SK-N-SH treated with all-trans-retinoic acid at 6 μM for 48 hours (cell line): Measurements from ENCODE around the gene FNDC1.

Experiments
- ARNTL ChIP-seq: fragments of 450-650 bp; formaldehyde crosslinking; IDR thresholded peaks from 2 replicates; pipeline ENCODE4 v1.5.0; 2020; ENCODE audit warnings: low read depth, mild to moderate bottlenecking, moderate library complexity, borderline replicate concordance
- BACH2 ChIP-seq: fragments of 250-450 bp; sonication (Bioruptor Pico); IDR thresholded peaks from 2 replicates; pipeline ENCODE4 v1.9.0; 2021; ENCODE audit warnings: mild to moderate bottlenecking, borderline replicate concordance
- CREB5 ChIP-seq: fragments of 250-450 bp; sonication (Bioruptor Pico); IDR thresholded peaks from 2 replicates; pipeline ENCODE4 v1.5.1; 2020; ENCODE audit warnings: low read depth, mild to moderate bottlenecking, moderate library complexity
- ISL1 ChIP-seq: fragments of 250-450 bp; sonication (Bioruptor Pico); IDR thresholded peaks from 2 replicates; pipeline ENCODE4 v2.1.2; 2022; ENCODE audit warnings: mild to moderate bottlenecking, moderate library complexity
- RARB ChIP-seq: fragments of 250-450 bp; sonication (Bioruptor Pico); IDR thresholded peaks from 2 replicates; pipeline ENCODE4 v1.8.0; 2021; ENCODE audit warnings: mild to moderate bottlenecking, moderate library complexity
- SNAI2 ChIP-seq: fragments of 250-450 bp; sonication (Bioruptor Pico); IDR thresholded peaks from 2 replicates; pipeline ENCODE4 v1.5.0; 2020; ENCODE audit warnings: mild to moderate bottlenecking, moderate library complexity
- ZFP3 ChIP-seq: fragments of 250-450 bp; sonication (Bioruptor Pico); IDR thresholded peaks from 2 replicates; pipeline ENCODE4 v1.5.0; 2020; ENCODE audit warnings: mild to moderate bottlenecking, moderate library complexity
- ZFP30 ChIP-seq: fragments of 450-650 bp; formaldehyde crosslinking; IDR thresholded peaks from 2 replicates; pipeline ENCODE4 v1.5.0; 2022; ENCODE audit warnings: mild to moderate bottlenecking, moderate library complexity
- ZNF8 ChIP-seq: fragments of 450-650 bp; formaldehyde crosslinking; IDR thresholded peaks from 2 replicates; pipeline ENCODE4 v1.5.0; 2020; ENCODE audit warnings: mild to moderate bottlenecking, moderate library complexity

- TF ChIP-seq RARB (CRISPR knock-in tag): no peak
- no peak for TF ChIP-seq BACH2
- no peak for TF ChIP-seq ISL1 (CRISPR knock-in tag)
- TF ChIP-seq CREB5 (CRISPR knock-in tag): no peak
- TF ChIP-seq ZFP3 (CRISPR knock-in tag): no peak
- no peak for TF ChIP-seq ZNF8 (CRISPR knock-in tag)
- no peak for TF ChIP-seq ARNTL
- TF ChIP-seq SNAI2 (CRISPR knock-in tag): no peak
- TF ChIP-seq ZFP30 (CRISPR knock-in tag): no peak
Observed at GRCh38 chr6:159301277-159301676, 132.1 kb downstream of the FNDC1 start.
